ENCODE data around the gene CDK2AP2. TPM values are rescaled to one million over a fixed set of nuclear protein-coding genes. Genes with fewer than 3 reads are reported as not detected.
"Not testable (repeated sequence)": the region's sequence is repeated elsewhere in the genome, so short reads cannot be mapped to it uniquely, and the experiment has no call there.

Gene CDK2AP2
- polyA plus RNA-seq, 4 donors, result 34.0 to 68.5 (median 55.9) TPM

DNA sequence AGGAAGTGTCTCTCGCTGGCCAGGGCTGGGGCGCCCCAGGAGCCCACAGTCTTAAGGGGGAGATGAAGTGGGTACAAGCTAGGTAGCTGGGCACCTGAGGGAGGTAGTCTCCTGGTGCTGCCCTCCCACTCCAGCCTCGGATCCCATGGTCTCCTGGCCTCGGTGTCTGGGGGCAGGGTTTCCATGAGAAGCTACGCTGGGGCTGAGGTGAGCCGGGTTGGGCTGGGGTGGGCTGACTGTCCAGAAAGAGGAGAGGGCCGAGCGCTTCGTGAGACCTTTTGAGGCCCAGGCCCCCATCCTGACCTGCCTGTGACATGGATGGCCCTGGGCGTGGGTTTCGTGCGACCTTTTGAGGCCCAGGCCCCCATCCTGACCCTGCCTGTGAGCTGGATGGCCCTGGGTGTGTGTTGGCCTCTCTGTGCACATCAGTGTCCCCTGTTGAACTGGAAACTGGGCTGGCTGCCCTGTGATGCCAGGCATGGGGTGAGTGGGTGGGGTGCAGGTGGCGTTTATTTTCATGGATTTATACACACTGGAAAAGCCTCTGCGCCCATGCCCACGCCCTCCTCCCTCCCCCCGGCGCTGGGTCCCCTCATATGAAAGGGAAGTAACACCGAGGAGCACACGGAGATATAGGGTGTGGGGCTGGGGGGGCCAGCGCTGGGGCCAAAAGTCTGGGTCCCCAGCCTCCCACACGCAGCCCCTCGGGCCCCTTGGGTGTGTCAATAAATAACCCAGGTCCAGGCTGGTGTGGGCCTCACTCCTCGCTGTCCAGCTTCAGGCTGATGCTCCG, 16.5 kb downstream of the CDK2AP2 start:
- no peak for DNase-seq (ENCODE audit: low read depth in 4 of 4, low spot score in 2 of 4)

DNA sequence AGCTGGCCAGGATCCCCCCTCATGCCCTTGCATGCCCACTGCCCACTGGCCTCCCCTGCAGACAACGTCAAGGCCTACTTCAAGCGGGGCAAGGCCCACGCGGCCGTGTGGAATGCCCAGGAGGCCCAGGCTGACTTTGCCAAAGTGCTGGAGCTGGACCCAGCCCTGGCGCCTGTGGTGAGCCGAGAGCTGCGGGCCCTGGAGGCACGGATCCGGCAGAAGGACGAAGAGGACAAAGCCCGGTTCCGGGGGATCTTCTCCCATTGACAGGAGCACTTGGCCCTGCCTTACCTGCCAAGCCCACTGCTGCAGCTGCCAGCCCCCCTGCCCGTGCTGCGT, 17.3 kb downstream of the CDK2AP2 start:
- DNase-seq (ENCODE audit: low read depth in 4 of 4, low spot score in 2 of 4), result no peak

DNA sequence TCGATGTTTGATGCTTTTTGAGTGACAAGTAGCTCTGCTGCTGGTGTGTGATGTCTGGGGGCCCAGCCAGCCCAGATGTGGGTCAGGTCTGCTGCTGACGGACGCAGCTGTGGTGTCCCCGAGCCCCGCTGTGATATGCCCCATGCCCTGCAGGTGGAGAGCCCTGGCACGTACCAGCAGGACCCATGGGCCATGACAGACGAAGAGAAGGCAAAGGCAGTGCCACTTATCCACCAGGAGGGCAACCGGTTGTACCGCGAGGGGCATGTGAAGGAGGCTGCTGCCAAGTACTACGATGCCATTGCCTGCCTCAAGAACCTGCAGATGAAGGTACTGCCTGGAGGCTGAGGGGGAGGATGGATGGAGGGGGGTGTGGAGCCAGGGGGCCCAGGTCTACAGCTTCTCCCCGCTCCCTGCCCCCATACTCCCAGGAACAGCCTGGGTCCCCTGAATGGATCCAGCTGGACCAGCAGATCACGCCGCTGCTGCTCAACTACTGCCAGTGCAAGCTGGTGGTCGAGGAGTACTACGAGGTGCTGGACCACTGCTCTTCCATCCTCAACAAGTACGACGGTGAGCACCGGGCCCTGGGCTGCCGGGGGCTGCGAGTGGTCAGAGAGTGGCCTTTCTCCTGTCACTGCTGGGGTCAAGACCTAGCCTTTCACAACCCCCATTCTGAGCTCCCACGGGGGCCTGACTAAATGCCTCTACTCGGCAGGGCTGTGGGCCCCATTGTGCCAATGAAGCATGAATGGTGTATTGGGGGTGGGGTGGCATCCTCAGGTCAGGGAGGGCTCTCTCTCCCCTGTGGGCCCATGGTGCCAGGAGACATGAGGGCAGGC, 17.9 kb downstream of the CDK2AP2 start:
- no peak for DNase-seq (ENCODE audit: low read depth in 4 of 4, low spot score in 2 of 4)

DNA sequence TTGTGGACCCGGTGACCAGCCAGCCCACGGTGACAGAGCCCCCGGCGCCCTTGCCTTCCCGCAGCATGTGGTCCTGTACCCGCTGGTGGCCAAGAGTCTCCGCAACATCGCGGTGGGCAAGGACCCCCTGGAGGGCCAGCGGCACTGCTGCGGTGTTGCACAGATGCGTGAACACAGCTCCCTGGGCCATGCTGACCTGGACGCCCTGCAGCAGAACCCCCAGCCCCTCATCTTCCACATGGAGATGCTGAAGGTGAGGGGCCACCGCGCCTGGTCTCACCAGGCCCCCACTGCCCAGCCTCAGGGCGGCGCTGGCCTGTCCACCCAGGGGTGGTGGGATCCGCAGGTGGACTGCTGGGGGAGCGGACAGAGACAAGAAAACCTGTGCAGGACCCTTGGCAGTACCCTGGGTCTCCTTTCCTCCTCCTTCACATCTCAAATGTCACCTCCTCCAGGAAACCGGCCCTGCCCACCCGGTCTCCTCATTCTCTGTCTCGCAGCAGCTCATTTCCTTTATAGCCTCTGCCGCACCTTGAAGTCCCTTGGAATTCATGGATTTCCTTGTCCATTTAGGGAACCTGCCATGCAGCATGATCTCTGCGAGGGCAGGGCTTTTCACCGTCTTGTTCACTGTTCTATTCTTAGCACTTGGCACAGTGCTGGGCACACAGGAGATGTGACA, 18.6 kb downstream of the CDK2AP2 start:
- DNase-seq (ENCODE audit: low read depth in 4 of 4, low spot score in 2 of 4), result no peak

DNA sequence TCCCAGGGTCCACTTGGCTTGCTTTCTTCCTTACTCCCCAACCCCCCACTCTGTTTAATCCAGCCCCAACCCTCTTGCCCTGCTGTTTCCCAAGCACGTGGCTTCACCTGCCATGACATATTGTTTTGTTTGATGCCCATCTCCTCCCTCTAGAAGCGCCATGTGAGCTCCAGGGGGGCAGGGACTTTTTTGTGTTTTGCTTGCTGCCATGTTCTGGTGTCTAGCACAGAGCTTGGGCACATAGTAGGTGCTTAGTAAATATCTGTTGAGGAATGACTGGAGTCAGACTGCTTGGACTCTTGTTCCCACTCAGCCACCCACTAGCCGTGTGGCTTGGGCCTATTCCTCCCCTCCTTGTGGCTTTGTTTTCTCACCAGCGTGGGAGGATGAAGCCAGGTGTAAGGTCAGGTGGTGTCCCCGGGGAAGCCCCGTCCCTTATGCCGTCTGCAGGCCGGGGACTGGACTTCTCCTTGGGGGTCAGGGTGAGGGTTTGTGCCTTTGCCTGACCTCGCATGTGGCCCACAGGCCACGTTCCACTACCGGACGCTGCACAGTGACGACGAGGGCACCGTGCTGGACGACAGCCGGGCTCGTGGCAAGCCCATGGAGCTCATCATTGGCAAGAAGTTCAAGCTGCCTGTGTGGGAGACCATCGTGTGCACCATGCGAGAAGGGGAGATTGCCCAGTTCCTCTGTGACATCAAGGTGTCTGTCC, 21.3 kb downstream of the CDK2AP2 start:
- DNase-seq (ENCODE audit: low read depth in 4 of 4, low spot score in 2 of 4), result no peak

DNA sequence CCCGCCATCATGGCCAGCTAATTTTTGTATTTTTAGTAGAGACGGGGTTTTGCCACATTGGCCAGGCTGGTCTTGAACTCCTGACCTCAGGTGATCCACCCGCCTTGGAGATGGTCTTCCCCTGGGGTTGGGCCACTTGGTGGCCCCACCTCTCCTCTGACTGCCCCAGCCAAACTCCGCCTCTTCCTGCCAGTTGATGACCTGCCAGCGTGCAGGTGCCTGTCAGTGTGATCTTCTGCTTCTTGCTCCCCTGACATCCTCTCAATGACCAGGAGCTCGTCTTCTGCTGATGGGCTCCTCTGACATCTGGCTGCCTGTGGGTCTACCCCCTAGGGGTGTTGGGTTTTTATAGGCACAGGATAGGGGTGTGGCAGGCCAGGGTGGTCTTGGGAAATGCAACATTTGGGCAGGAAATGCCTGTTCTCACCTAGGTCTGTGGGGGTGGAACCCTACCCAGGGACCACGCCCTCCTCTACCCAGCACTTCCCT, 22.0 kb downstream of the CDK2AP2 start:
- not testable (repeated sequence) for DNase-seq (ENCODE audit: low read depth in 4 of 4, low spot score in 2 of 4)

DNA sequence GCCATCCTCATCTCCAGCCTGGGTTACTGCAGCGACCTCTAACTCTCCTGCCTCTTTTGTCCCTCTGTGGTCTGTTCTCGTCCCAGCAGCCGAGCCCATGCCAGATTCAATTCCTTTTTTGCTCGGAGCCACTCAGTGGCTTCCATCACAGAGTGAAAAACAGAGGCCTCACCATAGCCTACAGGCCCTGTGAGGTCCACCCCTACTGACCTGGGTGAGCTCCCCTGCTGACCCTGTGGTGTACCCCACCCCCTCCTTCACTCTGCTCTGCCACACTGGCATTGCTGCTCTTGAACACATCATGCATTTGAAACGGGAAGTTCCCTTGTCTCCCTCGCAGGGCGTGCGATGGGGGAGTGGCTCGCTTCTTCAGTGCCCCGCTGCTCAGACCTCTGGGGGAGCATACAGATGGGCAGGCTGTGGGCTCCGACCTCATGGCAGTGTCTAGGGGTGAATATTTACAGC, 23.1 kb downstream of the CDK2AP2 start:
- DNase-seq (ENCODE audit: low read depth in 4 of 4, low spot score in 2 of 4), result no peak

DNA sequence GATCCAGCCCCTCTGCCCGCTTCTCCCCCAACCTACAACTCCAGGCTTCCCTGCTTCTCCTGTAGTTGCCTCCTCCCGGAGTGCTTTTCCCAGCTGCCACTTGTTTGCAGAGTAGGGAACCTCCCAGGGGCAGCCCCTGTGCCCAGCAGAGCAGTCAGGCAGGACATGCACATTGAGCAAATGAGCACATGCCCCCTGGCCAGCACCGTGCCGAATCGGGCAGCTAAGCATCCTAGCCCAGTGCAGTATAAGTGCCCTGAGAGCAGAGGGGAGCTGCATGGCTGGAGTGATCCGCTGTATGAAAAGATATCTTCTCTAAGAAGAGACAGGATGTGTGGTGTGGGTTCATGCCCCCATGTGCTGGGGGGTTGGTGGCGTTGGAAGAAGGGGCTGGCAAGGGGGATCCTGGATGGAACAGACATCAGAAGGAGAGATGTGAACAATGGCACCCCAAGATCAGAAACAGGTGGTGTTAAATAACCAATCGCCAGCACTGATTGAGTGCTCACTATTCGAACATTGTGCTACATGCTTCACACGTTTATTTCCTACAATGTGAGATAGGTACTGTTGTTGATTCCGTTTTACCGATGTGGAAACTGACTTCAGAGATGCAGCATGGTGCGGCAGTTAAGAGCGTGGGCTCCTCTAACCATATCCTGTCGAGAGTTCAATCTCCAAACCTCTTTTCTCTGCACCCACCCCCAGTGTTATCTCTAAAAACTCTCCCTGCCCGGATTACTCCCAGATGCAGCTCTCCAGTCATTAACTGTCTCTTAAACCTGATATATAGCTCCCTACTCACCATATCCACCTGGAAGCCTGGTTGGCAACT, 23.9 kb downstream of the CDK2AP2 start:
- no peak for DNase-seq (ENCODE audit: low read depth in 4 of 4, low spot score in 2 of 4)

DNA sequence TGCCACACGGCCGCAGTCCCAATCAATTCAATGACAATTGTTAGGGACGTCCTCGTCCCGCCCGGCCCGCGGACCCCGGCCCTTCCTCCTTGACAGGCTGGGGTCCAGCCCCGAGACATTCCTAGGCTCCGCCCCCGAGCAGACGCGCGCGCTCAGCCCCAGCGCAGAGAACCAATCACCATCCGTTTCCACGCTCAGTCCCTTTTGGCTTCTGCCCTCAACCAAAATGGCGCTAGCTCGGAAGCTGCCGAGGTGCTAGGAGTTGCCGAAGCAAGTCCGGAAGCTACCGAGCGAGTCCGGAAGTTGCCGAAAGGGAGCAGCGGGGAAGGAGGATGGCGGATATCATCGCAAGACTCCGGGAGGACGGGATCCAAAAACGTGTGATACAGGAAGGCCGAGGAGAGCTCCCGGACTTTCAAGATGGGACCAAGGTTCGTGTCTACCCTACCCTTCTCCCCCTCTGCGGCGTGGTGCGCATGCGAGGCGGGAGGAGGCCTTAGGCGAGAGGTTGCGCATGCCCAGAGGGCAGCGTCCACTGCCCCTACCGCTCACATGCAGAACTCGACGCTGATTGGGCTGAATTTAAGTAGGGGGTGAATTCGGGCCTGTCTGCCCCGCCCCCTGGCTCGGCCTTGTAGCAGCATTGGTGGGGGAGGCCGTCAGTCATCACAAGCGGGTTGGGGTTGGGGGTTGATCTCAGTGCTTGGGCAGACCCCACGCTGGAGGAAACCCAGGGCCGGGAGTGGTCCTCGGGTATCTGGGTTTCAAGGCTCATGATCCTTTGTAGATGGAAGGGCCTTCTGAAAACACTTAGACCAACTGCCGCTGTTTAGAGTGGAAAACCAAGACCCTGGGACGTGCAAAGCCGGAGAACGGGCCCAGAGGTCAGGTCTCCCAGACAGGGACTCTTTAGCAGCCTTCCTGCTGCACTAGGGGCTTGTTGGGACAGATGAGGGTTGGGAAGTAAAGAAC, 24.8 kb downstream of the CDK2AP2 start, which contains the start of gene AIP:
Gene AIP, plus strand, starts transcription at position 200 of the 972 bp plus-strand sequence. Its CDS starts 133 bp downstream, at position 333.
- peak; percentile 96 to 99 (median 99) for DNase-seq (ENCODE audit: low read depth in 4 of 4, low spot score in 2 of 4)

DNA sequence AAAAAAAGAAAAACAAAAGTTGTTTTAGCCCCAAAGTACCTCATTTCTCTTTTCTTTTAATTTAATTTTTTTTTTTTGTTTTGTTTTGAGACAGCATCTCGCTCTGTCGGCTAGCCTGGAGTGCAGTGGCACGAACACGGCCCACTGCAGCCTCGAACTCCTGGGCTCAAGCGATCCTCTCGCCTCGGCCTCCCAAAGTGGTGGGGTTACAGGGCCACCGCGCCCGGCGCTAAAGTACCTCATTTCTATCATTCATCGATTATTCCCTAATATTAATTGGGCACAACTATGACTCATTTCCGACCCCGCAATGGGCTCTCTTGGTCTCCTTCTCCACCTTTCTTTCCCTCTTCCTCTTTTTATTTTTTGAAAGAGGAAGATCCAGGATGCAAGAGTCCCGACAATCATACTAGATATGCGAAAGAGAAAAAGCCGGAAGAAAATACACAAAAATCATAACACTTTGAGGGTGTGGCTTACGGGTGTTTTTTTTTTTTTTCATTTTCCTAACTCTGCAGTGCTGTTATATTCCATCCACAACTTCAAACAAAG, 25.6 kb downstream of the CDK2AP2 start:
- no peak for DNase-seq (ENCODE audit: low read depth in 4 of 4, low spot score in 2 of 4)

DNA sequence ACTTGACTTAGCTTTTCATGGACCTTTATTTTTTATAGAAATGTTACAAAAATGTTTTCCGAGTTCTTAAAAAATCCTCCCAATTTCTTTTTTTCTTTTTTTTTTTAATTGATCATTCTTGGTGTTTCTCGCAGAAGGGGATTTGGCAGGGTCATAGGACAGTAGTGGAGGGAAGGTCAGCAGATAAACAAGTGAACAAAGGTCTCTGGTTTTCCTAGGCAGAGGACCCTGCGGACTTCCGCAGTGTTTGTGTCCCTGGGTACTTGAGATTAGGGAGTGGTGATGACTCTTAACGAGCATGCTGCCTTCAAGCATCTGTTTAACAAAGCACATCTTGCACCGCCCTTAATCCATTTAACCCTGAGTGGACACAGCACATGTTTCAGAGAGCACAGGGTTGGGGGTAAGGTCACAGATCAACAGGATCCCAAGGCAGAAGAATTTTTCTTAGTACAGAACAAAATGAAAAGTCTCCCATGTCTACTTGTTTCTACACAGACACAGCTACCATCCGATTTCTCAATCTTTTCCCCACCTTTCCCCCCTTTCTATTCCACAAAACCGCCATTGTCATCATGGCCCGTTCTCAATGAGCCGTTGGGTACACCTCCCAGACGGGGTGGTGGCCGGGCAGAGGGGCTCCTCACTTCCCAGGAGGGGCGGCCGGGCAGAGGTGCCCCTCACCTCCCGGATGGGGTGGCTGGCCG, 30.5 kb downstream of the CDK2AP2 start:
- not testable (repeated sequence) for DNase-seq (ENCODE audit: low read depth in 4 of 4, low spot score in 2 of 4)

DNA sequence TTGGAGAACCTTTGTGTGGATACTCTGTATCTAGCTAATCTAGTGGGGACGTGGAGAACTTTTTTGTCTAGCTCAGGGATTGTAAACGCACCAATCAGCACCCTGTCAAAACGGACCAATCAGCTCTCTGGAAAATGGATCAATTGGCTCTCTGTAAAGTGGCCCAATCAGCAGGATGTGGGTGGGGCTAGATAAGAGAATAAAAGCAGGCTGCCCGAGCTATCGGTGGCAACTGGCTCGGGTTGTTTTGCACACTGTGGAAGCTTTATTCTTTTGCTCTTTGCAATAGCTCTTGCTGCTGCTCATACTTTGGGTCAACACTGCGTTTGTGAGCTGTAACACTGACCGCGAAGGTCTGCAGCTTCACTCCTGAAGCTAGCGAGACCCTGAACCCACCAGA, 31.3 kb downstream of the CDK2AP2 start:
- DNase-seq (ENCODE audit: low read depth in 4 of 4, low spot score in 2 of 4), result not testable (repeated sequence)

DNA sequence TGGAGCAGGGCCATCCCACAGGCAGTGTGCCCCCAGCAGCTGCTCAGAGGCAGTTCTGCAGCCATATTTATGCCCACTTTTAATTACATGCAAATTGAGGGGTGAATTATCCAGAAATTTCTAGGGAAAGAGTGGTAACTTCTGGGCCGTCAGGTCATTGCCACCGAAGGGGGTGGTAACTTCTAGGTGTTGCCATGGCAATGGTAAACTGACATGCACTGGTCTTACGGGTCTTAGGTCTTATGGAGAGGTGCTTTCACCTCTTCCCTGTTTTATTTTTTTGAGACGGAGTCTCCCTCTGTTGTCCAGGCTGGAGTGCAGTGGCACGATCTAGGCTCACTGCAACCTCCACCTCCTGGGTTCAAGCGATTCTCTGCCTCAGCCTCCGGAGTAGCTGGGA, 35.1 kb downstream of the CDK2AP2 start:
- DNase-seq (ENCODE audit: low read depth in 4 of 4, low spot score in 2 of 4), result no peak

DNA sequence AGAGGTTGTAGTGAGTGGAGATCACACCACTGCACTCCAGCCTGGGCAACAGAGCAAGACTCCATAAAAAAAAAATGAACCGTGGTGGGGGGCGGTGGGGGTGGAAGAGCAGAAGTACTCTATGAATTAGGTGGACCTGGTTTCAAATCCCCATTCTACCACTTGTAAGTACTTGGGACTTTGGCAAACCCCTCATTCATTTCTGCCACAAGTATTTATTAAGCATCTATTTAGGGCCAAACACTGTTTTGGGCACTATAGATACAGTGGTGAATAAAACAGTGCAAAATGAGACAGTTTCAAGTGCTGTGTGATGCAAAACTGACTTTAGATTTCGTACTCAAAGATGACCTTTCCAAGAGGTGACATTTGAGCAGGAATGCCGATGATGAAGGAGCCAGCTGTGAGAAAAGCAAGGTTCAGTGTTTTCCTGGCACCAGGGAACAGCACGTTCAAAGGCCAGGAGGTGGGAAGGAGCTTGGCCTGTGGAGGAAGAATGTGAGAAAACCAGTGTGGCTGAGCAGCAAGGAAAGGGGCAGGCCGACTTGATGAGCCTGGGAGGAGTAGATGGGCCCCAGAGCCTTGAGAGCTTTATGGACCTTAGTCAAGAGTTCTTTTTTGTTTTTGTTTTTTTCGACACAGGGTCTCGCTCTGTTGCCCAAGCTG, 37.5 kb downstream of the CDK2AP2 start:
- no peak for DNase-seq (ENCODE audit: low read depth in 4 of 4, low spot score in 2 of 4)

DNA sequence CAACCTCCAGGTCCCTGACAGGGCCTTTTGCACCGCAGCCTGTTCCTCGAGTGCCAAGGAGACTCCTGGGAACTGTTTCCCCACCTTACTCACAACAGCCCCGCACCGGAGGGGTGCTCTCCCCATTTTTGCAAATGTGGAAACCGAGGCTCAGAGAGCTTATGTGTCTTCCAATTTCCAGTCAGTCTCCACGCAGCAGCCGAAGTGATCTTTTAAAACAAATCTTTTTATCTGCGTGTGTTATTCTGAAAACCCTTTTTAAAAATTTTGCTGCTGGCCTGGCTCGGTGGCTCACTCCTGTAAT, 38.5 kb downstream of the CDK2AP2 start:
- DNase-seq (ENCODE audit: low read depth in 4 of 4, low spot score in 2 of 4), result no peak

DNA sequence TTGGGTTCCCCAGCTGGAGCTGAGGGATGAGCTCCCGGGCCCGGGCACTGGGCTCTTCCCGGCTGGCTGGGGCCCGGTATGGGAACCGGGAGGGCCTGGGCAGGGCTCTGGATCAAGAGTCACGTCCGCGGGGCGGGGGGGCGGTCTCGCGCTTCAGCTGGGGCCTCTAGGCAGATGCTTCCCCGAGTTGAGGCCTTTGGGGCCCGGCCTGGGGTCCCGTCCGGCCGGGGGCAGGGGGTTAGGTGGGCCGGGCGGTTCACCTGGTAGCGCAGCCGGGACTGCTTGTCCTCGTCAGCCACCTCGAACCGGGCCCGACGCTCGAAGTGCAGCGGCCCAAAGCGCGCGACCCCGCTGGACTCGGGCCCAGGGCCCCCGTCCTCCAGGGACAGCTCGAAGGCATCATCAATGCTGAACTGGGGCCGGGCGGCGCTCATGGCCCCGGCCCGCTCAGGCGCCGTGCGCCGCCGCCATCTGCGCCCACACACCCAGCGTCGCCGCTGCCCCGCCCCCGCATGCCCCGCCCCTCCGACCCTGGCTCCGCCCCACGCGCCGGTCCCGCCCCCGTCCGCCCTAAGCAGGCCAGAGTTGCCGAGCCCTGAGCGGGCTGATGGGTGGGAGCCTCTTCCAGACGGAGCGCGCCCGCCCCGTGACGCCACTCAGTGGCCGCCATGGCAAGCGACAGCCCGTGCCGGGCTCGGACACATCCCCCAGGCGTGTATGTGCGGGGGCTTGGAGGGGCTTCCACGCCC, 39.0 kb downstream of the CDK2AP2 start, which contains the start of gene TMEM134:
Gene TMEM134, minus strand, starts transcription at position 493 of the 749 bp plus-strand sequence. Its CDS starts 59 bp downstream, at position 434.
- DNase-seq (ENCODE audit: low read depth in 4 of 4, low spot score in 2 of 4), result peak; percentile 56 to 82 (median 78)

Data from left renal cortex interstitium (tissue), 4 donors.